ENCODE measurements around the gene SRBD1.

SRBD1 gene

DNA sequence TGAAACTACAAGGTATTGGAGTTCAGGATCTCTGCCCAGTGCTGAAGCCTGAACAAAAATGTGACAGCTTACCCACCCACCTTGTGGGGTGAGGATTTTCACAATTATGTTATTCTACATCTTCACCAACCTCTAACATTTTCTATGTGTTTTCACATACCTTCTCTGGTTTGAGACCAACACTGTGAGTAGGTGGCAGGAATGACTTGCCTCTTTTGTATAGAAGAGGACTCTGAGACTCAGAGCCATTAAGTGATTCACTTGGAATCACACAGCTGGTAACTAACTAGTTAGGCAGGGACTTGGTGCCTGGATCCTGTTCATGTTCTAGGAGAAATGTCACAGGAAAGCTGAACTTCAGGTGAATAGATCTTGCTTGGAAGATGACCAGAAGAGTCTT, 14.8 kb upstream of the SRBD1 start:
- FAIRE-seq (no peak), DNase-seq (ENCODE audit: insufficient read length, low spot score) (no peak)
- TF ChIP-seq POLR2A (IDR thresholded peaks at IDR 0.05; ENCODE audit: low read depth, low read length) = no peak

DNA sequence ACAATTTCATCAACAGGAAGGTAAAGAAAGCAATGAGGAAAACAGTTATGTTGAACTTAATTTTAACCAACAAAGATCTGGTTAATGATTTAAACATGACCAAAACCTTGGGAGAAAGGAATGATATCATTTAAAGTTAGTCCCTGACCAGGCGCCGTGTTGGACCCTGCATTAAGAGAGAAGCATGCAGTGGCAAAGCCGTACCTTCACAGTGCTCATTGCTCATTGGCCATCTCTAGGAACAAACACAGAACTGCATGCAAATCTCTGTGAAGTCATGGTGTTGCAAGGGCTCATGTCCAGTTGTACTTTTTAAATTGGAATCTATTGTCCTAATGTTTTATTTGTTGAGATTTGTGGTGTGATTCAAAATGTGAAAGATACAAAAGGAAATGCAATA, 12.0 kb upstream of the SRBD1 start:
- TF ChIP-seq POLR2A (IDR thresholded peaks at IDR 0.05; ENCODE audit: low read depth, low read length) = no peak
- FAIRE-seq (no peak), DNase-seq (ENCODE audit: insufficient read length, low spot score) (no peak)

DNA sequence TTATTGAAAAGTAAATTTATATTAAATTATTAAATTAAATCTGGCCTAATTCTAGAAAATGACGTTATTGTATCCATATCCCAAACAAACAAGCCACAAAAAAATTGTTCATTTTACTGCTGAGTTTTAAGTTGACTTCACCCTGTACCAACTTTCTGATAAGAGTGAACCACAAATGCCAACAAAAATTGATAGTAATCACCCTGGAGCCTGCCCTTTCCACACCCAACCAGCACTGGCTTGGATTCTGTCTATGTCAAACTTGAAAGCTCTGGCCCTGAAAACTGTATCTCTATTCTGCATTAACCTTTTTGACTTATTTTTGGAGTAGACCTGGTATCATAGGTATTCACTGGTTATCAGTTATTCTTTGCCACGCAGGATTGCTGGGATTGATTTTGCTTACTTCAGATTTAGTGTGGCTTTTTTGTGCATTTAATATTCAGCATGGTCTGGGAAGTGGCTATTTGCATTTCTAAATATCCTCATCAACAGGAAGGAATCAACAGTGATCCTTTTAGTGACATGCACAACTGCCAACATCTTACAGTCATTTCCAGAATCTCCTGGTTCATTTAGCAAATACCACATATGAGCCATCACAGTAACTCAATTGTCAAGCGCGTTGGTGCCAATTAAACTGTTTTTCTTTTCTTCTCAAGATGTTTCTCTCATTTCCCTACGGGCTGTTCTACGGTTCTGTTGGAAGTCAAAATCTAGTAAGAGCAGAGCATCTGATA, 11.4 kb upstream of the SRBD1 start:
- no peak for DNase-seq (ENCODE audit: insufficient read length, low spot score)
- no peak for TF ChIP-seq POLR2A (IDR thresholded peaks at IDR 0.05; ENCODE audit: low read depth, low read length)
- FAIRE-seq = no peak

DNA sequence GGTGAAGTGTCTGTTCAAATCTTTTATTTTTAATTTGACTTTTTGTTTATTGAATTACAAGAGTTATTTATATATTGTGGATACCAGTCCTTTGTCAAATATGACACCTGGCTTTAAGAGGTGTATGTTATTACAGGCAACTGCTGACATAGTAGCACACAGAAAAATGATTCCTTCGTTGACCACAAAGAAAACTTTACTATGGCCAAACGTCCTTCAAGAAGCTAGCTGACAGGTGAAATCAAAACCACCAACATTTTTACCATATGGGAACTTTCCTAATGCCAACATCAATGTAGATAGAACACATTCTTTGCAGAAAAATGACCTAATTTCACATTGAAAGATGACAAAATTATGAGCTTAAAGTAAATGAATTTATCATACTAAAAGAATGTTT, 6.4 kb upstream of the SRBD1 start:
- no peak for TF ChIP-seq POLR2A (IDR thresholded peaks at IDR 0.05; ENCODE audit: low read depth, low read length)
- DNase-seq (ENCODE audit: insufficient read length, low spot score) (no peak), FAIRE-seq (peak; percentile 58)

DNA sequence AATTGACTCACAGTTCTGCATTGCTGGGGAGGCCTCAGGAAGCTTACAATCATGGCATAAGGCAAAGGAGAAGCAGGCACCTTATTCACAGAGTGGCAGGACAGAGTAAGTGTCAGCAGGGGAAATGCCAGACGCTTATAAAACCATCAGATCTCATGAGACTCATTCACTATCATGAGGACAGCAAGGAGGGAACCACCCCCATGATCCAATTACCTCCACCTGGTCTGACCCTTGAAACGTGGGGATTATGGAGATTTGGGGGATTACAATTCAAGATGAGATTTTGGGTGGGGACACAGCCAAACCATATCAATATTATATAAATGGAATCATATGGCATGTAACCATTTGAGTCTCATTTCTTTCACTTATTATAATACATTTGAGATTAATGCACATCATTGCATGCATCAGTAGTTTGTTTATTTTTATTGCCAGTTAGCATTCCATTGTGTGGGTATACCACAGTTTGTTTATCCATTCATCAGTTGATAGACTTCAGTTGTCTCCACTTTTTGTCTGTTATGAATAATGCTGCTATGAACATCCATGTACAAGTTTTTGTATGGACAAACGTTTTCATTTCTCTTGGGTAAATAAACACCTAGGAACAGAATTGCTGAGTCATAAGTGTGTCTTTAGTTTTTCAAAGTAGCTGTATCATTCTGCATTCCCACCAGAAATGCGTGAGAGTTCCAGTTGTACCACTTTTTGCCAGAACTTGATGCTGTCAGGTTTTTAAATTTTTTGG, 5.8 kb upstream of the SRBD1 start:
- peak; percentile 89 for FAIRE-seq
- TF ChIP-seq POLR2A (IDR thresholded peaks at IDR 0.05; ENCODE audit: low read depth, low read length) = no peak

DNA sequence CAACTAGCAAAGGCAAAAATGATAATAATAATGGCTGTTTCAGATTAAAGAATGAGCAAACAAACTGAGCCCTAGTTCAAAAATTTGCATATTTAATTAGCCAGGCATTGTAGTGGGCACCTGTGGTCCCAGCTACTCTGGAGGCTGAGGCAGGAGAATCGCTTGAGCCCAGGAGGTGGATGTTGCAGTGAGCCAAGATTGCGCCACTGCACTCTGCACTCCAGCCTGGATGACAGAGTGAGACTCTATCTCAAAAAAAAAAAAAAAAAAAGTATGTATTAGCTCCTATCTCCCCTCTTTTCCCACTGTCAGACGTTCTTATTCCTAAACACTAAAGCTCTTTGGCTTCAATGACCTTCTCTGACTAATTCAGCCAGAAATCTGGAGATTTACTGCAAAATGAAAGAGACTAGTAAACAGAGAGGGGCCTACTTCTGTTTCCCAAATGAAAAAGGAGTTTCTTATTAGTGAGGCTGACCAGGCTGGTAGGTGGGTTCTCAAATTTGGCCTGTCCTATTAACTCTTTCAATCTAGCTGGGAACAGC, 3.9 kb upstream of the SRBD1 start:
- no peak for FAIRE-seq
- TF ChIP-seq POLR2A (IDR thresholded peaks at IDR 0.05; ENCODE audit: low read depth, low read length) = no peak
- no peak for DNase-seq (ENCODE audit: insufficient read length, low spot score)

More for the DNA sequence above, 5.8 kb upstream of the SRBD1 start:
- DNase-seq (ENCODE audit: insufficient read length, low spot score) = no peak

DNA sequence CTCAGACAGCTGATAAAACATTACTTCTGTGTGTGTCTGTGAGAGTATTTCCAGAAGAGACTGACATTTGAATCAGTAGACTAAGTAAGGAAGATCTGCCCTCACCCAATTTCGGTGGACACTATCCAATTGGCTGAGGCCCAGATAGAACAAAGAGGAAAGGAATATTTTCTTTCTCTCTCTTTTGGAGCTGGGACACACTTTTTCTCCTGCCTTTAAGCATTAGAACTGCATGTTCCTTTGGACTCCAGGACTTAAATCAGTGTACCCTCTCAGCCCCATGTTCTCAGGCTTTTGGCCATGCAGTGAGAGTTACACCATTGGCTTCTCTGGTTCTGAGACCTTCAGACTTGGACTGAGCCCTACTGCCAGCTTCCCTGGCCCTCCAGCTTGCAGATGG, 3.3 kb upstream of the SRBD1 start:
- no peak for DNase-seq (ENCODE audit: insufficient read length, low spot score)
- no peak for FAIRE-seq
- no peak for TF ChIP-seq POLR2A (IDR thresholded peaks at IDR 0.05; ENCODE audit: low read depth, low read length)

DNA sequence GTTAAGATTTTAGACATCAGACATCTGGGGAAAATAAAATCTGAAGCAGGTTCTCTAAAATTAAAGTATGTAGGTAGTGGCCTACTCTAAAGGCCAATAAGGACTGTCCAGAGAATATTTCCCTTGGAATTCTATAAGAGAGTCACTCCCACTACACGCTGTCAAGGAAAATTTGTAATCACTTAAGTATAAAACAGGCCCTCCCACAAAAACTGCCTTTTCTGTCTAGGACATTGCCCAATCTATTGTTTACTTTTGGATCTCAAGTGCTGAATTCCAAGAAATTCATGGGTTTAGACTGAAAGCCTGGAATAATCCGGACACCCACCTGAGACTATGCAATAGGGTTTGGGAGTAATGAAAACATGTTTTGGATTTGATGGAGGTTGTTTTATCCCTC, 1.7 kb upstream of the SRBD1 start:
- no peak for TF ChIP-seq POLR2A (IDR thresholded peaks at IDR 0.05; ENCODE audit: low read depth, low read length)
- FAIRE-seq (no peak), DNase-seq (ENCODE audit: insufficient read length, low spot score) (no peak)

DNA sequence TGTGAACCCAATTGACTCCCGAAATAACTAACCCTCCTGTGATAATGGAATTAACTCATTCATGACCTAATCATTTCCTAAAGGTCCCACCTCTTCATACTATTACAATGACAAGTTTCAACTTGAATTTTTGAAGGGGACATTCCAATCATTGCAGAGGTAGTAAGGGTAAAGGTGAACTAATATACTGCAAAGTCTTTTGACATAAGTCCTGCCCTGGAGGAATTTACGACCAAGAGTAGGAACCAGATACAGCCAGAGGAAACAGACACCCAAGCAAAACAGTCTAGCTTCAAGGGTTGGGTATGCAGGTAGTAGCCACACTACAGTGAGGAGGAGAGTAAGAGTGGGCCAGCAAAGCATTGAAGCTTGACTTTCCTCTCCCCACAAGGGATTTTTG, 1.2 kb upstream of the SRBD1 start:
- FAIRE-seq (no peak), DNase-seq (ENCODE audit: insufficient read length, low spot score) (no peak)
- no peak for TF ChIP-seq POLR2A (IDR thresholded peaks at IDR 0.05; ENCODE audit: low read depth, low read length)

DNA sequence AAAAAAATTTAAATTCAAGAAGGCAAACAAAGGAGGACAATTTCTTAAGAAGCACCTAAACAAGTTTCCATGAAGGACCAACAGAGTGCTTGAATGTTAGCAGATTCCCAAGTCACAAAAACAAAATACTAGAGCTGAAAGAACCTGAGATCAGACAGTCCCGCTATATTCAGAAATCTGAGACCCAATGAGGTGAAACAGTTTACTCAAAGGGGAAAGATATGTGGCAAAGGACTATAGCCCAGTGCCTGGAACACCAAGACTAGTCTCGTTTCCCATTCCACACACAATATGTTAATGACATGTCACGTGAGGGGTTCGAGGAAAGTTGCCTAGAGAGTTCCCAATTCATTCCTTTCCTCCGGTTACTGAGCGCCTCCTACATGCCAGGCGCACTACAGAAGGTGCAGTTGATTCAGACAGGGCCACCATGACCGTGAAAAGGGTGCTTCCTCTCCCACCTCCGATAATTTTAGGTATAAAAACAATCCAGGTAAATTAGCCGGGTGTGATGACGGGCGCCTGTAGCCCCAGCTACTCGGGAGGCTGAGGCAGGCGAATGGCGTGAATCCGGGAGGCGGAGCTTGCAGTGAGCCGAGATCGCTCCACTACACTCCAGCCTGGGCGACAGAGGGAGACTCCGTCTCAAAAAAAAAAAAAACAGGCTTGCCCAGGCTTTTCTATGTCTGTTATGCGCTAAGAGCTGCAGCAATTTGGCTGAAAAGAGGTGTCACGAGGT, 617 bp downstream of the SRBD1 start:
- DNase-seq (ENCODE audit: insufficient read length, low spot score) (peak; percentile 34), FAIRE-seq (peak; percentile 91)
- TF ChIP-seq POLR2A (IDR thresholded peaks at IDR 0.05; ENCODE audit: low read depth, low read length) = no peak

DNA sequence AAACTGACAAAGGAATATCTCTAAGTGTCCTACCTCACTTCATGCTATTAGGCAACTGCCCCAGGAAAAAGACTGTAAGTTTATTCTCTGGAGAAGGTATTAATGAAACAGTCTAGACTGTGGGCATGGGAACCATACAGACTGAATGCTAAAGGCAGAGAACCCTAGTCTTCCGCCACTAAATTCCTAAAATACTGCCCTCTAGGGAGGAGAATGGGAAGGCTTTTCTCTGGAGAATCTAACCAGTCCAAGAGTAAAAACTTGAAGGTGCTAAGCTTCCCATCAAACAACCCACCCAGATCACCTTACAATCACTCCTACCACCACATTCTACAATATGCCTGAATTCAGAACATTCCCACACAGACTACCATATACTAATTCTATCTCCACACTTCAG, 3.4 kb downstream of the SRBD1 start:
- TF ChIP-seq POLR2A (IDR thresholded peaks at IDR 0.05; ENCODE audit: low read depth, low read length) = no peak
- DNase-seq (ENCODE audit: insufficient read length, low spot score) = no peak
- FAIRE-seq = peak; percentile 80

DNA sequence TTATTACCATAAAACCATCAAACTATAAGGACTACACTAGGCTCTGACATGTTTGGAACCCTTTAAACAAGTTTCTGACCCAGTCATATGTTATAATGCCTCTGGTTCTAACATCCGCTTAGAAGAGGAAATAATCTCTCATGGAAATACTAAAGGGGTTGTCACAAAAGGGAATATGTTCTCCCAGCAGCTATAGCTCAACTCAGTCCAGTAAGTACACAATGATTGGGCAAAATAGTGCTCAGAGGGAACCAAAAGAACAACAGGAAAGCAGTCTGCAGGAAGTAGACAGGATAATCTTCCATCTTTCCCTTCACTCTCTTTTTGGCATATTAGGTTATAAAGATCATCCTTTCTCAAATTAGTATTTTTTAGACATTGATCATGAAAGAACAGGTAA, 4.3 kb downstream of the SRBD1 start:
- no peak for FAIRE-seq
- no peak for TF ChIP-seq POLR2A (IDR thresholded peaks at IDR 0.05; ENCODE audit: low read depth, low read length)

DNA sequence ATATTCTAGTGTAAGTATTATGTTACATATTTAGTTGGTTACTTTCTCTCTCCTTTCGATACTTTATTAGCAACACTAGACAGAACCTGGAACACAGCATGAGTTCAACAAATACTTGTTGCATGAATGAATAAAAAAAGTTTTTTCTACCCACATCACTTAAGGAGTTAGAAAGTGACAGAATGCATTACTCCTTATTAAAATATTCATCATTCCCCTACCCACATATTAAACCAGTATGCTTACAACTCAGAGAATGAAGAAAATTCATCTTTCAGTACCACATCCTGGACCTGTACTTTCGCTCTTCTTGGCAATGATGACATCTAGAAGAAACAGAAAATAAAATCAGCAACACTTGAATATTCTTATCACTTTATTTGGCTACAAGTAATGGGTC, 6.0 kb downstream of the SRBD1 start:
- no peak for TF ChIP-seq POLR2A (IDR thresholded peaks at IDR 0.05; ENCODE audit: low read depth, low read length)
- DNase-seq (ENCODE audit: insufficient read length, low spot score) (no peak), FAIRE-seq (peak; percentile 72)

More for the DNA sequence above, 4.3 kb downstream of the SRBD1 start:
- no peak for DNase-seq (ENCODE audit: insufficient read length, low spot score)

DNA sequence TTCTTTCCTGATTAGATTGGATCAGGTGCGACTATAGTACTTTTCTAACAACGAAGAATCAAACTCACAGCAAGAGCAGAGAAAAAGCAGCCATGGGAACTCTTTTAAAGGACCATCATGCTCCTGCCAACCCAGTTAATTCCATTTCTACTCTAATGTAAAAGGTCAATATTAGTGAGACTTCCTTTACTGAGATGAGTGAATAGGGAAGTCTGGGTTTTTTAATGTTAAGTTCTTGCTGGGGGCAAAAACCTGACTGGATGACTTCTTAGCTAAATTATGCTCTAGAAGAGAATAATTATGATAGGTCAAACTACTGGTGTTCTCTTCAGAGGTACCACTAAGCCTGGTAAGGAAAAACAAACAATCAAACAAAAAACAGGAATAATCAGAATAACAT, 8.4 kb downstream of the SRBD1 start:
- FAIRE-seq (no peak), DNase-seq (ENCODE audit: insufficient read length, low spot score) (no peak)
- no peak for TF ChIP-seq POLR2A (IDR thresholded peaks at IDR 0.05; ENCODE audit: low read depth, low read length)

All from H54 (cell line).